K562 (cell line): ENCODE results near the gene CLEC18A. TPM values are rescaled to one million over a fixed set of nuclear protein-coding genes. Genes with fewer than 3 reads are reported as not detected.

ENCODE experiments used
- ATAC-seq: fragments of 200-7000 bp; cut with Tn5 transposase; 3 replicates; pipeline ENCODE4 v1.9.1; 2020; ENCODE audit warnings: moderate library complexity
- BruUV-seq: library from RNA; stranded (reverse); fragments of 400-500 nt; replicated peaks from 2 replicates; lab custom pipeline; 2021; lab: Mats Ljungman, UMichigan
- CTCF ChIA-PET: fragments of 300-600 bp; formaldehyde crosslinking; extraction: SDS; loops from one replicate; lab custom pipeline; 2021; ENCODE audit warnings: low intra/inter-chr PET ratio; lab: Yijun Ruan, JAX
- POLR2A ChIA-PET: fragments of 300-600, 350-650 bp; sonication (Branson Sonifier 250); formaldehyde crosslinking; extraction: SDS; loops from one replicate; lab custom pipeline; 2021; ENCODE audit warnings: antibody characterized with exemption, inconsistent platforms; lab: Yijun Ruan, JAX
- DNase-seq, 4 experiments: peaks; one replicate each; pipeline versions ENCODE4 v3.0.0 to v3.0.0-alpha.2; 2011 to 2018; ENCODE audit warnings: low spot score in 3 of 4, mixed read lengths in 3 of 4; ENCODE audit errors: extremely low read depth in 1 of 4
- FAIRE-seq: peaks from 2 replicates; lab custom pipeline; 2011; peaks lifted over from hg19 to GRCh38; lab: Jason Lieb, UNC
- H2AFZ ChIP-seq: 2 replicates; pipeline ENCODE4 v1.6.0; 2011; ENCODE audit warnings: low read depth, low read length, control low read depth, inconsistent platforms
- H3K27ac ChIP-seq: fragments of 200-600 bp; 3 replicates; pipeline ENCODE4 v1.8.0; 2011; ENCODE audit warnings: low read depth, mild to moderate bottlenecking, control low read depth, inconsistent platforms, low read length, moderate library complexity, mixed read lengths; ENCODE audit errors: extremely low read depth
- H3K27me3 ChIP-seq, 2 experiments: fragments of 300-600 bp in 1 of 2; 2 replicates in 1 of 2; 3 replicates in 1 of 2; pipeline versions ENCODE4 v1.6.0 to v1.8.0; 2011; ENCODE audit warnings: inconsistent platforms in 2 of 2, low read length in 2 of 2, mild to moderate bottlenecking in 1 of 2, mixed read lengths in 1 of 2, moderate library complexity in 1 of 2; ENCODE audit not compliant: control insufficient read depth in 2 of 2, insufficient read depth in 2 of 2
- H3K36me3 ChIP-seq: fragments of 300-600 bp; 3 replicates; pipeline ENCODE4 v1.8.0; 2011; ENCODE audit warnings: mild to moderate bottlenecking, low read length, inconsistent platforms; ENCODE audit not compliant: control insufficient read depth, insufficient read depth
- H3K4me1 ChIP-seq, 2 experiments: fragments of 200-600 bp in 1 of 2; replicated peaks in 1 of 2; 2 replicates in 1 of 2; 3 replicates in 1 of 2; pipeline versions ENCODE4 v1.5.1 to v1.8.0; 2011; ENCODE audit warnings: inconsistent platforms in 2 of 2, low read length in 2 of 2, mild to moderate bottlenecking in 1 of 2, mixed read lengths in 1 of 2, moderate library complexity in 1 of 2; ENCODE audit not compliant: control insufficient read depth in 2 of 2, insufficient read depth in 2 of 2
- H3K4me2 ChIP-seq: 2 replicates; pipeline ENCODE4 v1.6.1; 2011; ENCODE audit warnings: low read length, control low read depth, inconsistent platforms, mixed read lengths; ENCODE audit not compliant: insufficient read depth
- H3K4me3 ChIP-seq: fragments of 200-600 bp; sonication (generic), shearing (Covaris generic); 2 replicates; pipeline ENCODE4 v1.5.1; 2016; ENCODE audit warnings: control low read depth, inconsistent platforms
- H3K79me2 ChIP-seq: fragments of 200-600 bp; 3 replicates; pipeline ENCODE4 v1.8.0; 2011; ENCODE audit warnings: low read length, inconsistent platforms; ENCODE audit not compliant: control insufficient read depth, insufficient read depth
- H3K9ac ChIP-seq, 2 experiments: 2 replicates each; pipeline versions ENCODE4 v1.6.0 to v1.6.1; 2011; ENCODE audit warnings: low read depth in 2 of 2, low read length in 2 of 2, control low read depth in 1 of 2, inconsistent platforms in 1 of 2, mild to moderate bottlenecking in 1 of 2, mixed read lengths in 1 of 2; ENCODE audit not compliant: insufficient read depth in 1 of 2
- H3K9me1 ChIP-seq: one replicate; pipeline ENCODE4 v1.6.0; 2011; ENCODE audit warnings: inconsistent platforms, mild to moderate bottlenecking, low read length, moderate library complexity; ENCODE audit not compliant: control insufficient read depth, insufficient read depth
- H3K9me3 ChIP-seq: replicated peaks from 2 replicates; pipeline ENCODE4 v1.5.1; 2011; ENCODE audit warnings: low read depth, low read length, inconsistent platforms; ENCODE audit not compliant: control insufficient read depth, insufficient read depth
- H4K20me1 ChIP-seq: replicated peaks from 2 replicates; pipeline ENCODE4 v1.6.1; 2011; ENCODE audit warnings: low read length, inconsistent platforms, mixed read lengths; ENCODE audit not compliant: control insufficient read depth, insufficient read depth
- ARID4B ChIP-seq: sonication (generic); formaldehyde crosslinking; IDR thresholded peaks from 2 replicates; pipeline ENCODE4 v1.8.0; 2022; ENCODE audit warnings: mild to moderate bottlenecking, missing genetic modification reagents
- ATF6 ChIP-seq: sonication (generic); formaldehyde crosslinking; IDR thresholded peaks from 2 replicates; pipeline ENCODE4 v1.4.0; 2020; ENCODE audit warnings: mild to moderate bottlenecking, missing genetic modification reagents
- BCOR ChIP-seq: fragments of 450-650 bp; IDR thresholded peaks from 2 replicates; pipeline ENCODE4 v1.6.1; 2016
- ESRRA ChIP-seq: fragments of 450-650 bp; IDR thresholded peaks from 2 replicates; pipeline ENCODE4 v1.6.1; 2014; ENCODE audit warnings: low read depth, mild to moderate bottlenecking, moderate library complexity, borderline replicate concordance
- HDAC6 ChIP-seq: IDR thresholded peaks from 2 replicates; pipeline ENCODE4 v1.6.1; 2012; ENCODE audit warnings: low read depth, mild to moderate bottlenecking, control low read depth, inconsistent platforms, low read length, moderate library complexity
- JUNB ChIP-seq: fragments of 450-650 bp; formaldehyde crosslinking; conservative IDR thresholded peaks from 2 replicates; pipeline ENCODE4 v1.4.0; 2020; ENCODE audit warnings: mild to moderate bottlenecking
- MEF2A ChIP-seq: IDR thresholded peaks from 2 replicates; pipeline ENCODE4 v1.6.1; 2011; ENCODE audit warnings: low read depth, mild to moderate bottlenecking, low read length, moderate library complexity; ENCODE audit not compliant: control insufficient read depth
- MIER1 ChIP-seq: fragments of 450-650 bp; IDR thresholded peaks from 2 replicates; pipeline ENCODE4 v1.6.1; 2016; ENCODE audit warnings: antibody characterized with exemption, mild to moderate bottlenecking, low read depth
- RNF2 ChIP-seq: sonication (generic); IDR thresholded peaks from 2 replicates; pipeline ENCODE4 v1.6.1; 2016
- SAP30 ChIP-seq: fragments of 200-600 bp; sonication (generic); IDR thresholded peaks from 2 replicates; pipeline ENCODE4 v1.6.1; 2012; ENCODE audit warnings: borderline replicate concordance, low read depth, mild to moderate bottlenecking, moderate library complexity, low read length, control low read depth, inconsistent platforms; ENCODE audit not compliant: insufficient read depth, poor library complexity, severe bottlenecking
- SNIP1 ChIP-seq: fragments of 450-650 bp; IDR thresholded peaks from 2 replicates; pipeline ENCODE4 v1.7.1; 2017; ENCODE audit warnings: low read depth, mild to moderate bottlenecking
- ZC3H8 ChIP-seq: fragments of 450-650 bp; IDR thresholded peaks from 2 replicates; pipeline ENCODE4 v1.6.1; 2017
- ZNF551 ChIP-seq: fragments of 250-450 bp; sonication (Bioruptor Pico); IDR thresholded peaks from 2 replicates; pipeline ENCODE4 v1.5.0; 2021; ENCODE audit warnings: mild to moderate bottlenecking, moderate library complexity
- ZNF57 ChIP-seq: fragments of 450-650 bp; formaldehyde crosslinking; IDR thresholded peaks from 2 replicates; pipeline ENCODE4 v1.4.0; 2020; ENCODE audit warnings: mild to moderate bottlenecking, moderate library complexity
- WGBS: fragments of 100-300 bp; shearing (Covaris generic); methylation state at CpG from one replicate; pipeline ENCODE4 v1.1.6; 2016; ENCODE audit warnings: low coverage, mixed read lengths; ENCODE audit not compliant: insufficient coverage; ENCODE audit errors: missing lambda C conversion rate; 5-methylcytosine and 5-hydroxymethylcytosine counted together
- in situ Hi-C: fragments of 300-500 bp; cut with MboI; formaldehyde crosslinking; loops from 4 replicates; pipeline ENCODE4 v1.15.0; 2018; ENCODE audit warnings: inconsistent platforms, mixed read lengths
- intact Hi-C: fragments of 100-400 bp; cut with micrococcal nuclease; formaldehyde crosslinking; loops from 2 replicates; pipeline ENCODE4 v1.14.2; 2022
- polyA plus RNA-seq, 8 experiments: library from polyadenylated mRNA; depleted of rRNA in 4 of 8; stranded (reverse) in 5 of 8; unstranded in 3 of 8; fragments of >200 nt; fragmentation: Nextera tagmentation in 2 of 8; fragmentation: Illumina TruSeq in 1 of 8; extraction: Ambion mirVana in 2 of 8; extraction: Trizol in 1 of 8; gene quantifications; 2 replicates each; pipeline versions ENCODE4 v1.2.1 to v1.2.3, GENCODE V29; 2011 to 2014; ENCODE audit warnings: inconsistent platforms in 1 of 8, missing spikeins in 1 of 8
- total RNA-seq, 7 experiments: library from RNA; depleted of rRNA in 6 of 7; stranded (reverse); fragments of >200 nt in 6 of 7; fragmentation: Illumina TruSeq in 2 of 7; extraction: Trizol in 2 of 7; gene quantifications; 2 replicates each; pipeline versions ENCODE4 v1.2.1 to v1.2.3, GENCODE V29; 2011 to 2021; ENCODE audit warnings: low replicate concordance in 1 of 7

Gene CLEC18A
- total and polyA plus RNA-seq, 9 of the 15 experiments (the other 6 are each of a cell fraction or from before 2014, with no cell fraction given), result 0.08 to 0.33 (median 0.23) TPM; not detected in 2

- TF ChIP-seq ESRRA (no peak), MEF2A (no peak), RNF2 (no peak), ZNF551 (CRISPR knock-in tag) (no peak), JUNB (no peak), ZC3H8 (no peak), MIER1 (no peak), BCOR (no peak), ZNF57 (no peak)
These were observed 18.9 kb upstream of the CLEC18A start (continued) for GRCh38 chr16:69932228-69932627.

- BruUV-seq, result no TSS peak
- Histone ChIP-seq H3K27ac (no peak overlapping the region), H3K4me1 (0 out of 5 replicates have a peak, but pooled peaks cover 0 to 3% of the 10 kb centered on the region in 2 experiments), H3K9me1 (peaks cover 2% of the 10 kb centered on the region), H3K9ac (0 out of 4 replicates have a peak overlapping the region, but pooled peaks of 1 of the 2 experiments have one; percentile 5), H2AFZ (no peak overlapping the region), H3K9me3 (no peaks in the 10 kb centered on the region), H3K36me3 (peaks cover 44% of the 10 kb centered on the region; the same call in 1 of the 3 replicates), H3K27me3 (no peaks in the 10 kb centered on the region), H3K79me2 (no peaks in the 10 kb centered on the region), H3K4me2 (no peak overlapping the region), H4K20me1 (no peaks in the 10 kb centered on the region), H3K4me3 (no peak overlapping the region)
- no peak for FAIRE-seq
- ChIA-PET CTCF (no interaction called here), POLR2A (interaction anchor here (0.7 kb wide), 1 partner anchor 476 kb away, joined by 3 read pairs; no protein-coding TSS in a partner anchor)
- no peak for DNase-seq
- ATAC-seq, result no peak
- in situ Hi-C loops, result no loop called here
- WGBS, result 80% methylated on average over 21 of the region's 27 CpGs
- intact Hi-C loops, result loop anchor here (5.0 kb wide), 1 partner anchor 226 kb away; no protein-coding TSS in a partner anchor
- TF ChIP-seq SNIP1 (no peak), SAP30 (no peak), HDAC6 (no peak), ARID4B (CRISPR knock-in tag) (no peak), ATF6 (CRISPR knock-in tag) (no peak)
These were observed 18.3 kb upstream of the CLEC18A start for GRCh38 chr16:69932691-69933392.
